A673 (cell line): ENCODE data around the gene MRPS18A.

Source experiments
- CTCF ChIP-seq: fragments of 300-800, 200-600 bp; sonication (generic); conservative IDR thresholded peaks from 2 replicates; pipeline ENCODE4 v1.5.1; 2017; ENCODE audit warnings: low read depth, mild to moderate bottlenecking, antibody characterized with exemption, low read length, moderate library complexity, mixed read lengths
- EZH2 ChIP-seq: fragments of 200-600 bp; sonication (generic); IDR thresholded peaks from 2 replicates; pipeline ENCODE4 v1.6.1; 2017; ENCODE audit warnings: borderline replicate concordance, low read depth, mild to moderate bottlenecking, mixed read lengths, antibody characterized with exemption, low read length; ENCODE audit not compliant: poor library complexity, severe bottlenecking

- TF ChIP-seq CTCF (no peak), EZH2 (no peak)
These were observed 26.2 kb upstream of the MRPS18A start for GRCh38 chr6:43713643-43714310.
